GM13976 (cell line): ENCODE measurements around the gene IVL.

ENCODE experiments used
- DNase-seq: peaks from one replicate; pipeline ENCODE4 v3.0.0; 2012; ENCODE audit warnings: low spot score
- CTCF ChIP-seq: IDR thresholded peaks from 2 replicates; pipeline ENCODE4 v1.5.1; 2012; ENCODE audit warnings: borderline replicate concordance, mild to moderate bottlenecking; ENCODE audit not compliant: insufficient read depth; ENCODE audit errors: extremely low read depth, missing control alignments, control extremely low read depth
- in situ Hi-C: fragments of 300-500 bp; cut with MboI; formaldehyde crosslinking; loops from one replicate; pipeline ENCODE4 v1.12.0; 2022; ENCODE audit warnings: low sequenced_read_pairs, mixed read lengths, inconsistent platforms; ENCODE audit not compliant: unreplicated experiment

The IVL gene

GRCh38 chr1:152940614-152941013 lies 32.3 kb downstream of the IVL start:
- DNase-seq, result no peak
- in situ Hi-C loops, result loop anchor here (25.0 kb wide), 1 partner anchor 278 kb away; the partner anchor contains the start of gene LCE2D
- no peak for TF ChIP-seq CTCF

GRCh38 chr1:152941037-152941711 lies 32.8 kb downstream of the IVL start:
- no peak for TF ChIP-seq CTCF
- no peak for DNase-seq
- in situ Hi-C loops, result loop anchor here (25.0 kb wide), 1 partner anchor 279 kb away; the partner anchor contains the start of gene LCE2D

DNA sequence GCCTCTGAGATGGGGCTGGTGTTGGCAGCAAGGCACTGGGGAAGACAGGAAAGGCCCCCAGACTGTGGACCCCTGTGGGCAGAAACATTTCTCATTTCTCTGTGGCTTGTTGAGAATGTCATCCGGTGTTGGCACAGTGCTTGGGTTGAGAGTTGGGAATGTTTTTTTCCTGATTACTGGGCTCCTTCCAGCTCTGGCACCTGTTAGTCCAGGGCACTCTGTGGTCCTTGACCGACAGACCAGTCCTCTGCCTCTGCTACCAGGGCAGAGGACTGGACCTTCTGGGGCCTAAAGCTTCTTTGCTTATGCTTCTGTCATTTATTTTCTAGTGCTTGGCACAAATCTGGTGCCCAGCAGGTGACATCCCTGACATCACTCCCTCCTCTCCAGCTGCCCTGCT lies 33.8 kb downstream of the IVL start:
- in situ Hi-C loops, result loop anchor here (25.0 kb wide), 1 partner anchor 280 kb away; the partner anchor contains the start of gene LCE2D
- TF ChIP-seq CTCF, result no peak
- DNase-seq, result no peak

- DNase-seq, result no peak
- in situ Hi-C loops, result loop anchor here (25.0 kb wide), 1 partner anchor 284 kb away; the partner anchor contains the start of gene LCE2D
- no peak for TF ChIP-seq CTCF
Observed at GRCh38 chr1:152946248-152946647, 37.9 kb downstream of the IVL start.

DNA sequence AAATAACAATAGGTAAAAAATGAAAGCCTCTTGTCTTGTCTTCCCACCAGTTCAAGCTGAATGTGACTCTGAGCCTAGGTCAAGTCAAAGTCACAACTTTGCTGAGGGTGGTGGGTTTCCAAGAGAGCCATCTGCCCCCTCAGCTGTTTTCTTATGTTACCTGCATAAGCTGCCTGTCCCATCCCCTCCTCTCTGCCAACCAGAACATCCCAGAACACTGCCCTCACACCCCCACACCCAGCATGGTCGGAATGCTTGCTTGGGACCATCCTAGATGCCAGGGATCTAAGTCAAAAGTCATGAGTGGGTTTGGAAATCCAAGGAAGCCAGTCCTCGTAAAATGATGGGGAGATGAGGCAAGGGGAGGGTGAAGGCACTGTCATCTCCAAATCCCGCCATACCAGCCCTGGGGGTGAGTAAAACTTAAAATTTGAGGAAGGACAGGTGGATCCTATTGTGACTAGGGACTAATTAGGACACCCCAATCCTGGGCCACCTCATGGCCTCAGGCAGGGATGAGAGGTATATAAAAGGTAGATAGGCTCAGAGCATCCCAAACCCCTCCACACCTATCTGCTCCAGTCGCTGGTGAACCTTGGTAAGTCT lies 38.4 kb downstream of the IVL start, which contains the start of gene SPRR5:
Gene SPRR5, plus strand, starts transcription at position 556 of the 606 bp plus-strand sequence. CDS start 1,349 bp downstream, outside the sequence.
- in situ Hi-C loops, result loop anchor here (25.0 kb wide), 1 partner anchor 284 kb away; the partner anchor contains the start of gene LCE2D
- no peak for DNase-seq

More for the DNA sequence above, 38.4 kb downstream of the IVL start, which contains the start of gene SPRR5:
- TF ChIP-seq CTCF, result no peak
